Amniotic epithelial cell (primary cell): ENCODE results near the gene TRIM34.
"Not testable (repeated sequence)": the region's sequence is repeated elsewhere in the genome, so short reads cannot be mapped to it uniquely, and the experiment has no call there.

Experiments
- DNase-seq: peaks from one replicate; pipeline ENCODE4 v3.0.0-alpha.2; 2010; ENCODE audit warnings: low read depth

TRIM34 gene, protein sequence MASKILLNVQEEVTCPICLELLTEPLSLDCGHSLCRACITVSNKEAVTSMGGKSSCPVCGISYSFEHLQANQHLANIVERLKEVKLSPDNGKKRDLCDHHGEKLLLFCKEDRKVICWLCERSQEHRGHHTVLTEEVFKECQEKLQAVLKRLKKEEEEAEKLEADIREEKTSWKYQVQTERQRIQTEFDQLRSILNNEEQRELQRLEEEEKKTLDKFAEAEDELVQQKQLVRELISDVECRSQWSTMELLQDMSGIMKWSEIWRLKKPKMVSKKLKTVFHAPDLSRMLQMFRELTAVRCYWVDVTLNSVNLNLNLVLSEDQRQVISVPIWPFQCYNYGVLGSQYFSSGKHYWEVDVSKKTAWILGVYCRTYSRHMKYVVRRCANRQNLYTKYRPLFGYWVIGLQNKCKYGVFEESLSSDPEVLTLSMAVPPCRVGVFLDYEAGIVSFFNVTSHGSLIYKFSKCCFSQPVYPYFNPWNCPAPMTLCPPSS

DNA sequence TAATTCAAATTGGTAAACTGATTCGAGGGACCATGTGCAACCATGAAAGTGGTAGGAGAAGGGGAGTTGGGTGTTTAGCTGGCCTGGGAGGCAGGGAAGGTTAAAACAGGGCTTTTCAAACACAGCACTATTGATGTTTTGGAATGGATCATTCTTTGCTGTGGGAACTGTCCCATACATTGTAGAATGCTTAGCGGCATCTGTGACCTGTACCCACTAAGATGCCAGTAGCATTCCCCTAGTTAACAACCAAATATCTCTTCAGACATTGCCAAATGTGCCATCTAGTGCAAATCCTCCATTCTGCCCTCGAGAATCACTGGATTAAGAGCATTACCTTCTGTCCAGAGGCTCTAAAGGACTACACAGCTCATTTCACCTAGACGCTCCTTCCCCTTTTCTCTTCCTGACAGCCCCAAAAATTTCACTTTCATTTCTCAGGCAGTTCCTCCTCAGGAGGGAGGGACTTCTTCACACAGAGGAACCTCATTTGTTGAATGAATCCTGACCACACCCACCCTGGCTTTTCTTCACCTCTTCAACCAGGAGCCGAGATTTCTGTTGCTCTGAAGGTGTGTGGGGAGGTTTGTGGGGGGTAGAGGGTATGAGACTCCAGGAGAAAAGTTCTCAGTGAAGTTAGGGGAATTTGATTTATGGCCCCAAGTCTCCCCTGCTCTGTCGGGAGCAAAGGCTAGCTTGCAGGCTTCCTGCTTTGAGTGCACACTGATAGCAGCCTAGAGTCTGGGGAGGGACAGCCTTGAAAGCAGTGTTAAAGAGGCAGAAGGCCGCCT is at the start of gene TRIM34:
TSS of gene TRIM34 (plus strand) at position 513 of the 791 bp plus-strand sequence. CDS start 7,331 bp downstream, outside the sequence.
- DNase-seq = peak; percentile 68

DNA sequence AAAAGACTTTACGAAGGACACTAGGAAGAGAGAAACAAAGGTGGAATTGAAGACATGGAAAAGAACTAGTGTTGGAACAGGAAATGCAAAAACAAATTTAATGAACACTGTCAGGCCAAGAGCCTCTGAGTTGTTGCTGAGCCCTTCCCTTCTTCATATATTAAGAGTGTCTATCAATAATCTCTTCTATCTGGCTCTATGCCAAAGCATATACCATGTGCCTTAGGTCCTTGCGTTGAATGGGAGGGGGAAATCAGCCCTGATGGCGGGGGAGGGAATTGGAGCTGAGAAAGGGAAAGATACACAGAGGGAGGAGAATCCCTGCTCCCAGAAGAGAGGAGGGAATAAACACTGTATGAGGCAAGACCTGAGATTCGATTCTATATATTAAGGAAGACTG is 49.6 kb upstream of the TRIM34 start:
- no peak for DNase-seq

DNA sequence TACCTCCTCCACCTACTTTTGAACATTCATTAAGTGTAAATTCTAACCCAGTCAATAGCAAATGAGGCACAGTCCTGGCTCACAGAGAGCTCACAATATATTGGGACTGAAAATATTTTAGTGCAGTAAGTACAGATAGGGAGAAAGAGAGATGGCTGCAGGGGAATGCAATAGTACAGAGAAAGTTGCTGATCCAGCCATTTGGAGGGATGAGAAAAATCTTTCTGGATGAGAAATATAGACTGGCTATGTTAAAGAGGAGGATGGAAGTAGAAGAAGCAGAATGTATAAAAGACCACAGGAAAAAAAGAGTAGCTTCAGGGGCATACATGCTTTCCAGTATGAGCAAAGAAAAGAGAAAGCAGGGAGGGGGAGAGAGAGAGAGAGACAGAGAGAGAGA is 47.7 kb upstream of the TRIM34 start:
- DNase-seq = no peak

DNA sequence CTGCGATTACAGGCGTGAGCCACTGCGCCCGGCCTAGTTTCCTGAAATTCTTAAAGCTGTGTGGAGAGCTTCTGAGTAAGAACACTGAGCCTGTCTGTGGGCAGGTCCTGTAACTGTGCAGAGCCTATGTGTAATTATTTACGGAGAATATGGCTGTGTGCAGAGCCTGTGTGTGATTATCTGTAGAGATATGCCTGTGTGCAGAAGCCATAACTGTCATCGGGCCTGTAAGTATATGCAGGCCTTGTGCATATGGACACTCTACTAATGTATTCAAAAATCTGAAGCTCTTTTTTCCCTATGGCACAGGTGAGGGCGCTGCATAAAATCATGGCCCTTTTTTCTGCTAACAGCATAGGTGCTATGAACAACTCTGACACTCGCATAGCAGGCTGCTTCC is 44.2 kb upstream of the TRIM34 start, which contains the start of gene OR52B6:
TSS of gene OR52B6 (plus strand) at position 301 of the 400 bp plus-strand sequence. CDS start at position 301, 0 bp downstream.
- DNase-seq = no peak

DNA sequence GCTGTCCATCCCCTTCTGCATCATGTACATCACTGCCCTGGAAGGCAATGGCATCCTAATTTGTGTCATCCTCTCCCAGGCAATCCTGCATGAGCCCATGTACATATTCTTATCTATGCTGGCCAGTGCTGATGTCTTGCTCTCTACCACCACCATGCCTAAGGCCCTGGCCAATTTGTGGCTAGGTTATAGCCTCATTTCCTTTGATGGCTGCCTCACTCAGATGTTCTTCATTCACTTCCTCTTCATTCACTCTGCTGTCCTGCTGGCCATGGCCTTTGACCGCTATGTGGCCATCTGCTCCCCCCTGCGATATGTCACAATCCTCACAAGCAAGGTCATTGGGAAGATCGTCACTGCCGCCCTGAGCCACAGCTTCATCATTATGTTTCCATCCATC is 43.8 kb upstream of the TRIM34 start:
- no peak for DNase-seq

DNA sequence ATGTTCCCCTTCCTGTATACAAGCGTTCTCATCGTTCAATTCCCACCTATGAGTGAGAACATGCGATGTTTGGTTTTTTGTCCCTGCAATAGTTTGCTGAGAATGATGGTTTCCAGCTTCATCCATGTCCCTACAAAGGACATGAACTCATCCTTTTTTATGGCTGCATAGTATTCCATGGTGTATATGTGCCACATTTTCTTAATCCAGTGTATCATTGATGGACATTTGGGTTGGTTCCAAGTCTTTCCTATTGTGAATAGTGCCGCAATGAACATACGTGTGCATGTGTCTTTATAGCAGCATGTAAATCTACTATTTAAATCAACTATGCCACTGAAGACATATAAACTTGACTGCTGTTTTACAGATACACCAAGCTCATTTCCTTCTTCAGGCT is 40.3 kb upstream of the TRIM34 start:
- DNase-seq = not testable (repeated sequence)

DNA sequence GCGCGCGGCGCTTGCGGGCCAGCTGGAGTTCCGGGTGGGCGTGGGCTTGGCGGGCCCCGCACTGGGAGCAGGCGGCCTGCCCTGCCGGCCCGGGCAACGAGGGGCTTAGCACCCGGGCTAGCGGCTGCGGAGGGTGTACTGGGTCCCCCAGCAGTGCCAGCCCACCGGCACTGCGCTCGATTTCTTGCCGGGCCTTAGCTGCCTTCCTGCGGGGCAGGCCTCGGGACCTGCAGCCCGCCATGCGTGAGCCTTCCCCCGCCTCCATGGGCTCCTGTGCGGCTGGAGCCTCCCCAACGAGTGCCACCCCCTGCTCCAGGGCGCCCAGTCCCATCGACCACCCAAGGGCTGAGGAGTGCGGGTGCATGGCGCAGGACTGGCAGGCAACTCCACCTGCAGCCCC is 34.9 kb upstream of the TRIM34 start:
- not testable (repeated sequence) for DNase-seq

DNA sequence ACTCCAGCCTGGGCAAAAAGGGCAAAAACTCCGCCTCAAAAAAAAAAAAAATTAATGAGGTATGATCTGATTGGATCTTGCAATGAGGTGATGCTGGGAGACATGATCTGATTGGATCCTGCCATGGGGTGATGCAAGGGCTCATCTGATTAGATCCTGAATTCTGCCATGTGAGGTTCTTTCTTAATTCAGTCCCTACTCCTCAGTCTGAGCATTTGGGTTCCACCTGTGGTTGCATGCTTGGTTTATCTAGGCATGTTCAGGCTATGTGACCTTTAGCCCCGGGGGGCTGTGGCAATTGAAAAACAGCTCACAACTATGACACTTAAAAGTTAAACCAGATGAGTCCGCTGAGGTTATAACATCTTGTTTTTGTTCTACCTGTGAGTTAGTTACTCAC is 33.2 kb upstream of the TRIM34 start:
- DNase-seq = no peak

DNA sequence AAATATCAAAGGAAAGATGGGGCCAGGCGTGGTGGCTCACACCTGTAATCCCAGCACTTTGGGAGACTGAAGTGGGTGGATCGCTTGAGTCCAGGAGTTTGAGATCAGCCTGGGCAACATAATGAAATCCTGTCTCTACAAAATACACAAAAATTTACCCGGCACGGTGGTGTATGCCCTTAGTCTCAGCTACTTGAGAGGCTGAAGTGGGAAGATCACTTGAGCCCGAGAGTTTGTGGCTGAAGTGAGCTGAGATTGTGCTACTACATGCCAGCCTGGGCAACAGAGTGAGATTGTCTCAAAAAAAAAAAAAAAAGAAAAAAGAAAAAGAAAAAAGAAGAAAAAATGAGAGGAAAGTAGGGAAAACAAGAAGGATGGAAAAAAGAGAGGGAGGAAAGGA is 32.2 kb upstream of the TRIM34 start:
- DNase-seq = no peak

DNA sequence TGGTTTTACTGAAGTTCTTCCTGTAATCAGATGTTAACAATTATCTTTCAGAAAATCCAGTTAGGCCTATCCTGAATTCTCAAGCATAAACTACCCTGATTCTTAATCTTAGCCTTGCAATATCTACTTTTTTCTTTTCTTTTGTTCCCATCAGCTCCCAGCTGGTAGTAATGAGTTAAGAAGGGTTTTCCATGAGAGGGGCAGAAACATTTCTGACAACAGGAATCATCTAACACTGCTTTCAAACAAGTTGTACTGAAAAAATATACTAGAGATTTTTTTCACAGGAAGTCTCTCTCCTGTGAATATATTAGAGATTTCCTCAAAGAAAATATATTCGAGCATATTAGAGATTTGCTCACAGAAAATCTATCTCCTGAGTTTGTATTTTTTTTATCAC is 31.7 kb upstream of the TRIM34 start:
- DNase-seq = no peak

DNA sequence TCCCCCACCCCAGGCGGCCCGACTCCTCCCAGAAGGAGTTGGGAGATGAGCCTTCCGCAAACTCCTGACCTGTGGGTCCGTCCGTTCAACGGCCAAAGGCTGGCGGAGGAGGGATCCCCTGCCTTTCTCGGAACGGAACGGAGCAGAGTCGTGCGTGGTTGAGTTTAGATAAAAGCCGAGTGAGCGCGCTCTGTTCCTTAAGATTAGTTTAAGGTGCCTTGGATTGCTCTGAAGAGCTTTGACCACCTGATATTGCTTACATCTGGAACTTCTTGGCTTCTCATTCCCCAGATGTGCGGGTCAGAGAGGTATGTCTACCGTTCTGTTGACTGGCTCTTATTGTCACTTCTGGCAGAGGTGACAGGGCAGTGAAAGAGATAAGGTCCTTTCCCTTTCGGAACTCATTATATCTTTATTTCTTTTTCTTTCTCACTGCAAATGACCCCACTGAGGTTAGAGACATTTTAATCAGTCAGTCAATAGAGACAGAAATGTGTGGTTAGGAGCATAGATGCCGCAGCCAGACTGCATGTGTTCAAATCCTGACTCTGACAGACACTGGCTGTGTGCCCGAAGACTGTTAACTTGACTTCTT is 28.1 kb upstream of the TRIM34 start, which contains the start of gene TRIM6:
TSS of gene TRIM6 (plus strand) at position 31 of the 595 bp plus-strand sequence. CDS start at position 292, 261 bp downstream.
- peak; percentile 85 for DNase-seq

DNA sequence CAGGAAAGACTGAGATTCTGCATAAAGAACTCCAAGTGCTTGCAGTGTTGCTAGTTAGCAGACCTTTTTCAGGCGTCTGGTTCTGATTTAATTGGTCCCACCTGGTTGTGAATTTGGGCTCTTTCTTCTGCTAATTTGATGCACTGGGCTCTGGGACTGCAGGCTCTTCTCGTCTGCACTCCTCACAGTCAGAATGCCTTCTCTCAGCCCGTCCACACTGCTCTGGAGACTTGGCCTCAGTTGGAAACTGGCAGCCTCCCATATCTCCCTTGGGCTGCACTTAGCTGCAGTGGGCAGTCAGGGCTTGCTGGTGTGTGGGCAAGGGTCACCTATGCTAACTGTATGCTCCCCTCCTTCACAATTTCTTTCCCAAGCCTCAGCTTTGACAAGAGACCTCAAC is 26.8 kb upstream of the TRIM34 start:
- DNase-seq = no peak

DNA sequence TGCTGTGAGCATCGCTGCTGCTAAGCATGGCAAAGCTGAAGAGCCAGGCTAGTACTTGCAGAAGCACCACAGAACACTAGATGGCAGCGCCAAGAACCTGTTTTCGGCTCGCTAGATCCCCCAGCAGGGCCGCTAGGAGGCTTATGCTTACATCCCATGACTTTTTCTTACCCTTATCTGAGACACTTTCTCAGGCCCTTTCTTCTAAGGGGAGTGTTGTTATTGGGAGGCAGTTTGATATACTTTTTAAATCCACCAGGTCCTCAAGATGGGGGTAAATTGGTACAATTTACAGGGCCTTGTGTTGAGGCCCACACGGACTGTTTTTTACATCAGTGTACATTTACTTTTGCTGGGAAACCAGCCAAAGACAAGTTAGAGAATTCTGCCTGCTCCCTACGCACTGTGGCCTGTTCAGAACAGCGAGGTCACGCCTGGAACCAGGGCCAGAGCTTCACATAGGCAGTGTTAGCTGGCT is 24.4 kb upstream of the TRIM34 start:
- DNase-seq = peak; percentile 92

DNA sequence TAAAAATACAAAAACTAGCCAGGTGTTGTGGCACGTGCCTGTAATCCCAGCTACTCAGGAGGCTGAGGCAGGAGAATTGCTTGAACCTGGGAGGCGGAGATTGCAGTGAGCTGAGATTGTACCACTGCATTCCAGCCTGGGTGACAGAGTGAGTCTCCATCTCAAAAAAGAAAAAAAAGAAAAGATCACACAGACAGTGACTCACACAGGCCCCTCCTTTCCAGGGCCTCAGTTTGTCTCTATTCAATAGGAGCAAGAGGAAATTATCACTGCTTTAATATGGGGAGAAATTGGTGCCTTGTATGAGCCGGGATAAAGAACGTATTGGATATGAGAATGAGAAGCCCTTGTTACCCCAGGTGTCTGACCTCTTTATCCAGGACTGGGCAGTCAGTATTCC is 22.0 kb upstream of the TRIM34 start:
- not testable (repeated sequence) for DNase-seq

DNA sequence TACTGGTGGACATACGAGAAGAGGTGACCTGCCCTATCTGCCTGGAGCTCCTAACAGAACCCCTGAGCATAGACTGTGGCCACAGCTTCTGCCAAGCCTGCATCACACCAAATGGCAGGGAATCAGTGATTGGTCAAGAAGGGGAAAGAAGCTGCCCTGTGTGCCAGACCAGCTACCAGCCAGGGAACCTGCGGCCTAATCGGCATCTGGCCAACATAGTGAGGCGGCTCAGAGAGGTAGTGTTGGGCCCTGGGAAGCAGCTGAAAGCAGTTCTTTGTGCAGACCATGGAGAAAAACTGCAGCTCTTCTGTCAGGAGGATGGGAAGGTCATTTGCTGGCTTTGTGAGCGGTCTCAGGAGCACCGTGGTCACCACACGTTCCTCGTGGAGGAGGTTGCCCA is 21.5 kb upstream of the TRIM34 start:
- no peak for DNase-seq

DNA sequence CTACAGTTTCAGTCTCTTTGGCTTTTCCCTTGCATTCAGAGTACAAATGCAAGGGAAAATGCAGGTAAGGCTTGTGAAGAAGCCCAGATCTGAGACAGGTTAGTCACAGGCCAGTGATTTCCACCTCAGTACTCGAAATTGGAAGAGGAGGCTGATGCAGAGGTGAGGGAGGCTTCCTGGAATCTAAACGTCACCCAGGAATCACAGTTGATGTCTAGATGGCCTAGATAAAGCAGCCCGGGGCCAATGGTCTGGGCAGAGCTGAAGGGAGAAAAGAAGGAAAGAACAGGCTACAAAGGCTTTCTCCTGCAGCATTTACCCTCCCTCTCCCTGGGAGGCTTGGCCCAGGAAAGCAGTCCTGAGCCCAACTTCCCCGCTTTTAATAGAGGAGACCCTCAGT is 19.9 kb upstream of the TRIM34 start:
- no peak for DNase-seq

DNA sequence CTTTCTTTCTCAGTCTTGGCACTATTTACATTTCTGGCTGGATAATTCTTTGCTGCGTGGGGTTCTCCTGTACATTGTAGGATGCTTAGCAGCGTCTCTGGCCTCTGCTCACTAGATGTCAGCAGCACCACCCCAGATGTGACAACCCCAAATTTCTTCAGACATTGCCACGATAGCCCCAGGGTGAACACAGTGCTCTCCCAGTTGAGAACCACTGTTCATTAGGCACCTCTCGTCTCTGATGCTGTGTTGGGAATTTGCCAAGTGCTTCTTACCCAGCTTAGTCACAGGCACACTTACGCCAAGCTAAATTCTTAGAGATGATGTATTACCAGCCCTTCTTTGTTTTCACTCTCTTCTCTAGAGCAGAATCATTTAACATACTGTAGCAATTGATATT is 19.0 kb upstream of the TRIM34 start:
- DNase-seq = peak; percentile 91

DNA sequence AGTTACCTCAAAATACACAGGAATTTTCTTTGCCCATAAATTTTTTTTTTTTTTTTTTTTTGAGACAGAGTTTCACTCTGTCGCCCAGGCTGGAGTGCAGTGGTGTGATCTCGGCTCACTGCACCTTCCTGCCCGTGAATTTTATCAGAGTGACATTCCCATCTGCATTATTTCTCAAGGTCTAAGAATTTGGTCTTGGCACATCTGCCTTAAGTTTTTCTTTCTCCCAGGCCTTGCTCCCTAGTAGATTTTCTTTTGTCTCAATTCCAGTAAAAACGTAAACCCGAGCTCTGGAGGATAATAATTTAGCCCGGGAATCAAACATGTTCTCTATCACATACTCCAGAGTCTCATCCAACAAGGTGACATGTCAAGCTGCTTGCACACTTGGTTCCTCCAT is 16.0 kb upstream of the TRIM34 start:
- DNase-seq = peak; percentile 58

DNA sequence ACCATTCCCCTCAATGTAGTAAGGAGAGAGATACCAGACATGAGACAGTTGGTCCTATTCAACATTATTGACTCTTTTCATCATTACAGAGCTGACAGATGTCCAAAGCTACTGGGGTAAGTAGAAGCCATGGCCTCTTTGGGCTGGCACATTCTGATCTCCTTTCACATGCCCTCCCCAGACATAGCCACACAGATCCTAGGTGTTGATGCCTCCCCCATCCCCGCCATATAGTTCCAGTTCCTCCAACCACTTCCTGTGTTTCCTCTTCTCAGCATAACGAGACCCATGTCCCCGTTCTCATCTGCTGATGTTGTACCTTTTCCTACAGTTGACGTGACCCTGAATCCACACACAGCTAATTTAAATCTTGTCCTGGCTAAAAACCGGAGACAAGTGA is 14.4 kb upstream of the TRIM34 start:
- DNase-seq = no peak

DNA sequence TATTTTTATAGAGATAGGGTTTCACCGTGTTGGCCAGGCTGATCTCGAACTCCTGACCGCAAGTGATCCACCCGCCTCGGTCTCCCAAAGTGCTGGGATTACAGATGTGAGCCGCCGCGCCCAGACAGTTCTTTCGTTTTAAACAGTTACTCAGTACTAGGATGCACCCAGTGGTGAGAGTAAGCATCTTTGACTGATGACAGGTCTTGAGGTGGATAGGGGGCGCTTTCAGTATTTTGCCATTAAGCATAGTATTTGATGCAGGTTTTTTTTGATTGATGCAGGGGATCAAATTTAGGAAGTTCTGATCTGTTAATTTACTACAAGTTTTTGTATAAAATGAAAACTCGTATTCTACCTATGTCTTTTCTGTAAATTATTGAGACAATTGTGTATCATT is 13.2 kb upstream of the TRIM34 start:
- DNase-seq = no peak

DNA sequence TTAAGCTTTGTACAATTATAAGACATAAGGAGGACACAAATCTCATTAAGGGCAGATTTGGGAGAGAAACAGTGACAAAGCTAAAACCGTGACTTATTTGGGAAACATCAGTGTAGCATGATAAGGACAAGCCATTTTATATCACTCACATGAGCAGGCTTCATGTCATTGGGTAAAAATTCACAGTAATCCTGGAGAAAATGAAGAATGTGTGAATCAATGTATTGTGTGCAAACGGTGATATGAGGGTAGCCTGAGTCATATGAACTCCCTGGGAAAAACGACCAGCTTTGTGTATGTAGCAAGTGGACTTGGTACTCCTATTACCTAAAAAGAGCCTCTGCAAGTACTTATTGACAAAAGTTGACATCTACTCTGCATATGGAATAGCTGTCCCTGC is 6.0 kb upstream of the TRIM34 start:
- DNase-seq = peak; percentile 83
